ENCODE results near the gene BCR. TPM values are rescaled to one million over a fixed set of nuclear protein-coding genes. Genes with fewer than 3 reads are reported as not detected.

BCR gene
- total RNA-seq, 3 donors from 2014 or later = 25.3 to 44.6 (median 35.1) TPM

GRCh38 chr22:23294221-23294620, 113.9 kb downstream of the BCR start:
- Histone ChIP-seq H3K27ac (no peak overlapping the region), H3K9me3 (no peaks in the 10 kb centered on the region), H3K36me3 (no peaks in the 10 kb centered on the region), H3K4me1 (no peaks in the 10 kb centered on the region), H3K27me3 (no peaks in the 10 kb centered on the region), H3K4me3 (no peak overlapping the region)
- no peak for DNase-seq (ENCODE audit: low spot score in 2 of 2)
- TF ChIP-seq POLR2AphosphoS5 (IDR thresholded peaks at IDR 0.05) (no peak), POLR2A (IDR thresholded peaks at IDR 0.05) (no peak)
- TF ChIP-seq, protein P1, sequence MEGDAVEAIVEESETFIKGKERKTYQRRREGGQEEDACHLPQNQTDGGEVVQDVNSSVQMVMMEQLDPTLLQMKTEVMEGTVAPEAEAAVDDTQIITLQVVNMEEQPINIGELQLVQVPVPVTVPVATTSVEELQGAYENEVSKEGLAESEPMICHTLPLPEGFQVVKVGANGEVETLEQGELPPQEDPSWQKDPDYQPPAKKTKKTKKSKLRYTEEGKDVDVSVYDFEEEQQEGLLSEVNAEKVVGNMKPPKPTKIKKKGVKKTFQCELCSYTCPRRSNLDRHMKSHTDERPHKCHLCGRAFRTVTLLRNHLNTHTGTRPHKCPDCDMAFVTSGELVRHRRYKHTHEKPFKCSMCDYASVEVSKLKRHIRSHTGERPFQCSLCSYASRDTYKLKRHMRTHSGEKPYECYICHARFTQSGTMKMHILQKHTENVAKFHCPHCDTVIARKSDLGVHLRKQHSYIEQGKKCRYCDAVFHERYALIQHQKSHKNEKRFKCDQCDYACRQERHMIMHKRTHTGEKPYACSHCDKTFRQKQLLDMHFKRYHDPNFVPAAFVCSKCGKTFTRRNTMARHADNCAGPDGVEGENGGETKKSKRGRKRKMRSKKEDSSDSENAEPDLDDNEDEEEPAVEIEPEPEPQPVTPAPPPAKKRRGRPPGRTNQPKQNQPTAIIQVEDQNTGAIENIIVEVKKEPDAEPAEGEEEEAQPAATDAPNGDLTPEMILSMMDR (IDR thresholded peaks at IDR 0.05) = no peak
- intact Hi-C loops (cut with DNase I; ENCODE audit: low total_unique reads) = no loop called here

DNA sequence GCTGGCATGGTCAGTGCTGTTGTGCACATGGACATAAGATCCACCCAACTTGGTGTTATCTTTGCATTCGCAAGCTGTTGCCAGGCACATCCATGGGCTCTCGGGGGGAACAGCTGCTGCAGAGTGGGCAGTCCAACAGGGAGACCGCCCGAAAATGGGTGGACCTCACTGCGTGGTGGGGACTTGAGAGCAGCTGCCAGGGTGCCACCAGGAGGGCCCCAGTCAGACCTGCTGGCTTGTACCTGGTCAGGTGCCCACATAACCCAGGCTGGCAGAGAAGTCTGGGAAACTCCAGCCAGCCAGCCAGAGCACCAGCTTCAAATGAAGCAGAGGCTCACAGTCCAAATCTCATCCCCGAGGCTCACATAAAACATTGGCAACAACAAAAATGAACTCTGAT, 120.2 kb downstream of the BCR start:
- TF ChIP-seq POLR2AphosphoS5 (IDR thresholded peaks at IDR 0.05) = no peak
- no peak for TF ChIP-seq POLR2A (IDR thresholded peaks at IDR 0.05)
- TF ChIP-seq, protein P1 (IDR thresholded peaks at IDR 0.05) = no peak
- Histone ChIP-seq H3K27ac (no peak overlapping the region), H3K9me3 (no peaks in the 10 kb centered on the region), H3K4me1 (no peaks in the 10 kb centered on the region), H3K4me3 (no peak overlapping the region), H3K27me3 (no peaks in the 10 kb centered on the region), H3K36me3 (no peaks in the 10 kb centered on the region)
- DNase-seq (ENCODE audit: low spot score in 2 of 2) = no peak
- intact Hi-C loops (cut with DNase I; ENCODE audit: low total_unique reads) = no loop called here

DNA sequence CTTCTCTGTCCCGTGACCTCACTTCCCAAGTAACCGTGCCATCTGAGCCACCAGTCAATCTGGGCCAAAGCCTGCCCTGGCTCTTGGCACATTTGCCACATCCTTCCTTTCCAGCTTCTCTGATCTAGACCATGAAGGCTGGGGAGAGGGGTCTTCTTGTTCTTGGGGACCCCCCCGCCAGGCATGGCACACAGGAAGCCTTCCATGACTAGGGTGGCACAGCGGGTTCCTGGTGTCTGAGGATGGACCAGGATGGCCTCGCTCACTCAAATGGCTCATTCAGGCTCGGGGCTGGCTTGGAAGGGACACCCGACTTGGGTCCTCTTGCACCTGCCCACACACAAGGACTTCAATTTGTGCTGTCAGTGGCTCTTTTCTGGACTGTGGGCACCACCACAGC, 121.3 kb downstream of the BCR start:
- Histone ChIP-seq H3K27me3 (no peaks in the 10 kb centered on the region), H3K9me3 (no peaks in the 10 kb centered on the region), H3K4me3 (no peak overlapping the region), H3K36me3 (no peaks in the 10 kb centered on the region), H3K27ac (no peak overlapping the region), H3K4me1 (no peaks in the 10 kb centered on the region)
- no peak for DNase-seq (ENCODE audit: low spot score in 2 of 2)
- intact Hi-C loops (cut with DNase I; ENCODE audit: low total_unique reads) = no loop called here
- TF ChIP-seq POLR2AphosphoS5 (IDR thresholded peaks at IDR 0.05) (no peak), POLR2A (IDR thresholded peaks at IDR 0.05) (no peak)
- TF ChIP-seq, protein P1 (IDR thresholded peaks at IDR 0.05) = no peak

- Histone ChIP-seq H3K36me3 (no peaks in the 10 kb centered on the region), H3K27ac (no peak overlapping the region)
Observed at GRCh38 chr22:23302171-23303002, 122.1 kb downstream of the BCR start.

More at GRCh38 chr22:23302171-23303002, 122.1 kb downstream of the BCR start:
- Histone ChIP-seq H3K4me3 (no peak overlapping the region), H3K9me3 (no peaks in the 10 kb centered on the region), H3K4me1 (no peaks in the 10 kb centered on the region), H3K27me3 (no peaks in the 10 kb centered on the region)
- no peak for DNase-seq (ENCODE audit: low spot score in 2 of 2)
- intact Hi-C loops (cut with DNase I; ENCODE audit: low total_unique reads) = no loop called here
- TF ChIP-seq, protein P1 (IDR thresholded peaks at IDR 0.05) = no peak
- TF ChIP-seq POLR2AphosphoS5 (IDR thresholded peaks at IDR 0.05) (no peak), POLR2A (IDR thresholded peaks at IDR 0.05) (no peak)
